Measurements from ENCODE around the gene CRIP3.

The CRIP3 gene

DNA sequence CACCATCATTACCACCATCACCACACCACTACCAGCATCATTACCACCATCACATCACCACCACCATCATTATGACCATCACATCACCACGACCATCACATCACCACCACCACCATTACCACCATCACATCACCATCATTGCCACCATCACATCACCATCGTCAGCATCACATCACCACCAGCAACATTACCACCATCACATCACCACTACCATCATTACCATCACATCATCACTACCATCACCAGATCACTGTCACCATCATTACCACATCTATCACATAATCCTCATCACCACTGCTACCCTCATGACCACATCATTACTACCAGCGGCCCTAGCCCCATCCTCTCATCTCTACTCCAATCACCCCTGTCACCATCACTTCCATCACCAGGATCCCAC, 14.1 kb downstream of the CRIP3 start:
- TF ChIP-seq SIN3A (IDR thresholded peaks at IDR 0.05; ENCODE audit: borderline replicate concordance, insufficient read depth, low read length) (no peak), TAF1 (IDR thresholded peaks at IDR 0.05; ENCODE audit: borderline replicate concordance, insufficient read depth, low read length) (no peak), FOXP2 (optimal IDR thresholded peaks at IDR 0.05; ENCODE audit: borderline replicate concordance, extremely low read depth, extremely low read length, insufficient read depth) (no peak), POLR2AphosphoS5 (IDR thresholded peaks at IDR 0.05; ENCODE audit: low read depth, low read length) (no peak)
- TF ChIP-seq, protein P1, sequence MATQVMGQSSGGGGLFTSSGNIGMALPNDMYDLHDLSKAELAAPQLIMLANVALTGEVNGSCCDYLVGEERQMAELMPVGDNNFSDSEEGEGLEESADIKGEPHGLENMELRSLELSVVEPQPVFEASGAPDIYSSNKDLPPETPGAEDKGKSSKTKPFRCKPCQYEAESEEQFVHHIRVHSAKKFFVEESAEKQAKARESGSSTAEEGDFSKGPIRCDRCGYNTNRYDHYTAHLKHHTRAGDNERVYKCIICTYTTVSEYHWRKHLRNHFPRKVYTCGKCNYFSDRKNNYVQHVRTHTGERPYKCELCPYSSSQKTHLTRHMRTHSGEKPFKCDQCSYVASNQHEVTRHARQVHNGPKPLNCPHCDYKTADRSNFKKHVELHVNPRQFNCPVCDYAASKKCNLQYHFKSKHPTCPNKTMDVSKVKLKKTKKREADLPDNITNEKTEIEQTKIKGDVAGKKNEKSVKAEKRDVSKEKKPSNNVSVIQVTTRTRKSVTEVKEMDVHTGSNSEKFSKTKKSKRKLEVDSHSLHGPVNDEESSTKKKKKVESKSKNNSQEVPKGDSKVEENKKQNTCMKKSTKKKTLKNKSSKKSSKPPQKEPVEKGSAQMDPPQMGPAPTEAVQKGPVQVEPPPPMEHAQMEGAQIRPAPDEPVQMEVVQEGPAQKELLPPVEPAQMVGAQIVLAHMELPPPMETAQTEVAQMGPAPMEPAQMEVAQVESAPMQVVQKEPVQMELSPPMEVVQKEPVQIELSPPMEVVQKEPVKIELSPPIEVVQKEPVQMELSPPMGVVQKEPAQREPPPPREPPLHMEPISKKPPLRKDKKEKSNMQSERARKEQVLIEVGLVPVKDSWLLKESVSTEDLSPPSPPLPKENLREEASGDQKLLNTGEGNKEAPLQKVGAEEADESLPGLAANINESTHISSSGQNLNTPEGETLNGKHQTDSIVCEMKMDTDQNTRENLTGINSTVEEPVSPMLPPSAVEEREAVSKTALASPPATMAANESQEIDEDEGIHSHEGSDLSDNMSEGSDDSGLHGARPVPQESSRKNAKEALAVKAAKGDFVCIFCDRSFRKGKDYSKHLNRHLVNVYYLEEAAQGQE (IDR thresholded peaks at IDR 0.05; ENCODE audit: insufficient read depth in 1 of 2, low read depth in 2 of 2, low read length in 2 of 2) = no peak

DNA sequence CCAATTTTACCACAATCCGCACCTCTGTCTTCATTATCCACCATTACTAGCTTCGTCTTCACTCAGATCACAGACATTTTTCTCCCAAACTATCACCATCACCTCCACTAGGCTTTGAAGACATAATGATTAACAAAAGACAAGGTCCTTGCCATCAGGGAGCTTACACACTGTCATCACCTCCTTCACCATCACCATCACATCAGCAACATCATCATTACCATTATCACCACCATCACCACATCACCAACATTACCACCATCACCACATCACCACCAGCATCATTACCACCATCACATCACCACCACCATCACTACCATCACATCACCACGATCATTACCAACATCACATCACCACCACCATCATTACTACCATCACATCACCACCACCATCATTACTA, 14.9 kb downstream of the CRIP3 start:
- no peak for TF ChIP-seq SIN3A (IDR thresholded peaks at IDR 0.05; ENCODE audit: borderline replicate concordance, insufficient read depth, low read length)
- TF ChIP-seq POLR2AphosphoS5 (IDR thresholded peaks at IDR 0.05; ENCODE audit: low read depth, low read length) = no peak
- TF ChIP-seq FOXP2 (optimal IDR thresholded peaks at IDR 0.05; ENCODE audit: borderline replicate concordance, extremely low read depth, extremely low read length, insufficient read depth) = no peak
- no peak for TF ChIP-seq TAF1 (IDR thresholded peaks at IDR 0.05; ENCODE audit: borderline replicate concordance, insufficient read depth, low read length)
- TF ChIP-seq, protein P1 (IDR thresholded peaks at IDR 0.05; ENCODE audit: insufficient read depth in 1 of 2, low read depth in 2 of 2, low read length in 2 of 2) = no peak

DNA sequence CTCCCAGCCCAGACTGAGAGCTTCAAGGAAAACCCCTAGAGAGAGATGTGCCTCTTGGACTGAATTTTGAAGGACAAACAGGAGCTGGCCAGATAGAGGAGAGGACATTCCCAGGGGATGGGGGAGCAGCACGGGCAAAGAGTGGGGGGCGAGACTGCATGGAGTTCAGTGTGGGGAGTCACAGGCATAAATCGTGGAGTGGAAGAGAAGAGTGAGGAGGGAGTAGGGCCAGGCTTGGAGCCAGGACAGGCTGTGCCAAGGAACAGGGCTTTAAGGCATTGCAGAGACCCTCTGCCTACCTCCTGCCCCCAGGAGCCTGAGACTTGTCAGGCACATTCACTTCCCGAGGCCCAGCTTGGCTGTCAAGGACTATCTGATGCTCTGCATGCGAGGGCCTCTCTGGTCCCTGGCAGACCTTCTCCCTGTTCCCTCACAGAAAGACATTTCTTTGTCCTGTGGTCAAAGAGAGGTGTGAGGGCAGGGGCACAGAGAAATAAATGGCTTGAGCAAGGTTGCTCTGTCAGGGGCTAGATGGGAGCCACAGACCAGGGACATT, 15.8 kb downstream of the CRIP3 start:
- no peak for TF ChIP-seq POLR2AphosphoS5 (IDR thresholded peaks at IDR 0.05; ENCODE audit: low read depth, low read length)
- TF ChIP-seq SIN3A (IDR thresholded peaks at IDR 0.05; ENCODE audit: borderline replicate concordance, insufficient read depth, low read length) = no peak
- no peak for TF ChIP-seq TAF1 (IDR thresholded peaks at IDR 0.05; ENCODE audit: borderline replicate concordance, insufficient read depth, low read length)
- TF ChIP-seq, protein P1 (IDR thresholded peaks at IDR 0.05; ENCODE audit: insufficient read depth in 1 of 2, low read depth in 2 of 2, low read length in 2 of 2) = no peak
- no peak for TF ChIP-seq FOXP2 (optimal IDR thresholded peaks at IDR 0.05; ENCODE audit: borderline replicate concordance, extremely low read depth, extremely low read length, insufficient read depth)

DNA sequence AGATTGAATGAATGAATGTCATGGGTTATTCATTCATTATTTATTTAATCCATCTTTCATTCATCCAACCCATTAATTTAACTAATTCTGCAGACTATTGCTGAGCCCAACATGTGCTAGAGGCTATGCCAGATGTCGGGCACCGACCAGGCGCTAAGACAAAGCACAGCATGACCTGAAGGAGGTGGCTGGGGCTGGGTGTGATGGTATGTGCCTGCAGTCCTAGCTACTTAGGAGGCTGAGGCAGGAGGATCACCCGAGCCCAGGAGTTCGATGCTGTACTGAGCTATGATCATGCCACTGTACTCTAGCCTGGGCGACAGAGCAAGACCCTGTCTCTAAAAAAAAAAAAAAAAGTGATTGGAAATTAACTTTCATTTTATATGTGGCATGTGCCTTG, 16.3 kb downstream of the CRIP3 start:
- no peak for TF ChIP-seq FOXP2 (optimal IDR thresholded peaks at IDR 0.05; ENCODE audit: borderline replicate concordance, extremely low read depth, extremely low read length, insufficient read depth)
- no peak for TF ChIP-seq TAF1 (IDR thresholded peaks at IDR 0.05; ENCODE audit: borderline replicate concordance, insufficient read depth, low read length)
- TF ChIP-seq SIN3A (IDR thresholded peaks at IDR 0.05; ENCODE audit: borderline replicate concordance, insufficient read depth, low read length) = no peak
- TF ChIP-seq, protein P1 (IDR thresholded peaks at IDR 0.05; ENCODE audit: insufficient read depth in 1 of 2, low read depth in 2 of 2, low read length in 2 of 2) = no peak
- TF ChIP-seq POLR2AphosphoS5 (IDR thresholded peaks at IDR 0.05; ENCODE audit: low read depth, low read length) = no peak
